ENCODE measurements around the gene SFXN5. TPM values are rescaled to one million over a fixed set of nuclear protein-coding genes. Genes with fewer than 3 reads are reported as not detected.

Gene SFXN5
- total RNA-seq, 1 donor from 2014 or later: 21.9 TPM

DNA sequence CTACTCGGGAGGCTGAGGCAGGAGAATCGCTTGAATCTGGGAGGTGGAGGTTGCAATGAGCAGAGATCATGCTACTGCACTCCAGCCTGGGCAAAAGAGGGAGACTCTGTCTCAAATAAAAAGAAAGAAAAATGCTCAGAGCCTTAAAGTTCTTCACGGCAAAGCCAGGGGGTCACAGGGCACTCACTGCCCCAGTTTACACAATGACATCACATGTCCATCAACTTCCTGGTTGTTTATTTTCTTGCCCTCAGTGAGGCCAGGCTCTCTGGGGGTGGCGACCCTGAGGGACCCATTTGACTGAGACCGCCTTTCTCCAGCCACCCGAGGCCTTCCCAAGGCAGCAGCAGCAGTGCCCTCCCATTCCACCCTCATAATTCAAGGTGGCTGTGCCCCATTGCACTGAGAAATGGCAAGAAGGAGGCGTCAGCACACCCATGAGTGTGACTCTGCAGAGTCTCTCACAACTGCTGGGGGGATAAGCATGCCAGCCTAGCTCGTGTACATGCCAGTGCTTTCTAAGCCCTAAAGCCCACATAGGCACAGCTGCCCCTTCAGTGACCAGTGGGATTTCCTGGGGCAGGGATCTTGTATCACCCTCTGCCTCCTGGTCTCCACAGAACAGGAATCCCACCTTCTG is 50.0 kb downstream of the SFXN5 start:
- DNase-seq (ENCODE audit: low spot score): no peak

DNA sequence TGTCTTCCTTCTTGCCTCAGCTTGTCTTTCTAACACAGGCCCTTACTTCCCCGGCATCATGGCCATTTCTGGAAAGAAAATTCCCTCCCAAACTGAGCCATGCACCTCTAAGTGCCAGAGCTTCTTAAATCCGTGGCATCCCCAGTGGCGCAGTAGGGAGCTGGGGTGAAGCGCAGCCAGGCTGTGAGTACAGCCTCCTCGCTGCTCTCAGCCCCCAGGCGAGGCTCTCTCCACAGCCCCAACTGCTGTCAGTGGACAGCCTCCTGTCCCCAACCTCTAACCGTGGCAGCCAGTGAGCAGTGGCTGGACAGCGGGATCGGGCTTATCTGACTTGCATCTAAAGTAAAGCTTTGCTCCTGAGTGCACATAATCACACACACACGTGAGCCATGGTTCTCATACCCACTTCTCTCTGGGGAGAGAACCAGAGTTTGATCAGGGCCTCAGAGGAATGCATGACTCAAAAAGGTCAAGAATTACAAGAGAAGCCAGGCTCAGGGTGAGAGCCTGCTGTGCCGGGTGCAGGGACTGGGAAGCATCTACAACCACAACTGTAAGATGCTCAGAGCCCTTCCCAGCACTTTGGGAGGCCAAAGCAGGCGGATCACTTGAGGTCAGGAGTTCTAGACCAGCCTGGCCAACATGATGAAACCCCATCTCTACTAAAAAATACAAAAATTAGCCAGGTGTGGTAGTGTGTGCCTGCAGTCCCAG is 50.7 kb downstream of the SFXN5 start:
- no peak for DNase-seq (ENCODE audit: low spot score)

DNA sequence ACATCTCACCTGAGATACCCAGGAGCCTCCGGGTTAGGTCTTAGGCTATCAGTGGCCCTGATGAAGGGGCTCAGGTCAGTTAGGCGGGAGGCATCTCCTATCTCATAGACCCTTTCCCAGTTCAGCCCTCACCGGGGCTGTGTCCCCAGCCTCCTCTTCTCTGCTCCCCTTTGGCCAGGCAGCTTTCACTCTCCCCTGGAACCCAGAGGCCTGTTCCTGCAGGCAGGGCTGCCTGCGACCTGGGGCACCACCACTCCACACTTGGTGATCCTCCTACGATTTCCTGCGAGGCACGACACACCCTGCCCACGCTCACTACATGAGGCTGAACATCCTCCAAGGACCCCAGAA is 51.2 kb downstream of the SFXN5 start:
- no peak for DNase-seq (ENCODE audit: low spot score)

DNA sequence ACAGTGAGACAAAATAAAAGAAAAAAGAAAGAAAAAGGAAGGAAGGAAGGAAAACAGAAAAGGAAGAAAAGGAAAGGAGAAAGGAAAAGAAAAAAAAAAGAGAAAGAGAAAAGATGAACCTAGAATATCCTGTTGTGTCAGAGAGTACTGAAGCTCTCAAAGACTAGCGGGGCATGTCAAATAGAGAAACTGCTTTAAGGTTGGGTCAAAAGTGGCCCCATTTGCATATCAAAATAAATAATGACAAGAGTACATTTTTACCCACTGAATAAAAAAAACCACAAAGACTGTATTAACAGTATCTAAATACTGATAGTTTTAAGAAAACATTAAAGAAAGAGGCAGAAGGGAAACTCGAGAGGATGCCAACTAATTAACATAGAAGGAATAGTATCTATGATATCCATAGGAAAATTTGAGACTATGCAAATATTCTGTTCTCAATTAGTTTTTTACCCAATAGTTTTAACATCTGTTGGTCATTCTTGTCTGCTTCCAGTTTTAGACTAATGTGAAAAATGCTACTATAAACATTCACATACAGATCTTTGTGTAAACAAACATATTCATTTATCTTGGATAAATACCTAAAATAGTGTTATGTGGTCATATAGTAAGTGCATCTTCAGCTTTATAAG is 53.2 kb downstream of the SFXN5 start:
- DNase-seq (ENCODE audit: low spot score): no peak

DNA sequence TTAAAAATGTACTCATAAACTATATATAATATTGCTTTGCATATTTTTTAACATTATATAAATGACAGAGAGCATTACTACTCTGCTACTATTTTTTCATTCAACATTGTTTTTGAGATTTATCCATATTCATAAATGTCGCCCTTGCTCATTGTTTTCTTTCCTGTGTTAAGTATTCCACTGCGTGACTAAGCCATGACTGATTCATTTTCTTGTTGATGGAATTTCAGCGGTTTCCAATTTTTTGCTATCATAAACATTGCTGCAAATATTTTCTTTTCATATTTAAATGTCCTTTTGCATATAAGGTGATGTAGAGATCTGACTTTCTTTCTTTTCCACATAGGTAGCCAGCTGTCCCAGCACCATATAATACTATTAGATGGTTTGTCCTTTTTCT is 57.6 kb downstream of the SFXN5 start:
- DNase-seq (ENCODE audit: low spot score): no peak

DNA sequence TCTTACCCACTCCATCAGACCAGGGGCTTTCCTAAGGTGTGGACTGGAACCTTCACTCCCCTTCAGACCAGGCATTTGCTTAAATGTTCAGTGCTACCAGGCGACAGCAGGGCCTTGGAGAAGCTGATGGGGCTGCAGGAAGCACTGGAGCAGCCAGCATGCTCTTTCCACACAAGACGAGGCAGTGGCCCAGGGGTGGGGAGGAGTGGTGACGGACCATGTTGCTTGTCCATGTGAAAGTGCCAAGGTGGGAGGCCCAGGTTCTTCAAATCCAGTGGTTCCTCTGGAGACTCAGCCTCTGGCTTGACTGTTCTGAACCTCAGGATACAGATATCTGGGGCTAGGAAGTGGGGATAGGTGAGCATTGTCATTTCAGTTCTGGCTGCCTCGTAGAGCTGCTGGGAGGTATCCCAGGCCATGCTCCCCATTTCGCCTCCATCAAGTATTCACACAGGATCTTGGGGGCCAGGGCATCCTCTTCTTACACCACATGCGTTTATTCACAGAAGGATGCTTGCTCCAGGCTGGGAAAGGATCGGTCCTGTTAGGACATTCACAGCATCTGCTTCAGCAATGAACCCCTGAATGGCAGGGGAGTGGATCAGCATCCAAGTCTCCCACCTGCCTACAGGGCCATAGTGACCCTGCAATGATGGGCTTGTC is 62.2 kb downstream of the SFXN5 start:
- peak; percentile 4 for DNase-seq (ENCODE audit: low spot score)

DNA sequence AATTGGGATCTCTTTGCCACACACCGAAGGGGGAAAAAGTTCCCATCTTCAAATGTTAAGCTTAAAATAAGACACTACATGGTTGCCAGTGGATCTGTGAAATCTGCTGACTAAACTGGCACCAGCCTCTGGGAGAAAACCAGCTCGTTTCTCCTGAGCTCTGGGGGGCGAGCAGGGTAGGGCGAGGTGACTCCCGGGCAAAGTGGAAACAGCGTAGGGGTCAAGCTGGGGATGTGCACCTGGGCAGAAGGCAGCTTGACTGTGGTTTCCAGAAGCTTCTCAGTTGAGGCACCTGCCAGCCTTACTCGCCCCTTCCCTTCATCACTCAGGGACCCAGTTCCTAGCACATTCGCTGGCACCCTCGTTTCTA is 62.8 kb downstream of the SFXN5 start:
- DNase-seq (ENCODE audit: low spot score): no peak

DNA sequence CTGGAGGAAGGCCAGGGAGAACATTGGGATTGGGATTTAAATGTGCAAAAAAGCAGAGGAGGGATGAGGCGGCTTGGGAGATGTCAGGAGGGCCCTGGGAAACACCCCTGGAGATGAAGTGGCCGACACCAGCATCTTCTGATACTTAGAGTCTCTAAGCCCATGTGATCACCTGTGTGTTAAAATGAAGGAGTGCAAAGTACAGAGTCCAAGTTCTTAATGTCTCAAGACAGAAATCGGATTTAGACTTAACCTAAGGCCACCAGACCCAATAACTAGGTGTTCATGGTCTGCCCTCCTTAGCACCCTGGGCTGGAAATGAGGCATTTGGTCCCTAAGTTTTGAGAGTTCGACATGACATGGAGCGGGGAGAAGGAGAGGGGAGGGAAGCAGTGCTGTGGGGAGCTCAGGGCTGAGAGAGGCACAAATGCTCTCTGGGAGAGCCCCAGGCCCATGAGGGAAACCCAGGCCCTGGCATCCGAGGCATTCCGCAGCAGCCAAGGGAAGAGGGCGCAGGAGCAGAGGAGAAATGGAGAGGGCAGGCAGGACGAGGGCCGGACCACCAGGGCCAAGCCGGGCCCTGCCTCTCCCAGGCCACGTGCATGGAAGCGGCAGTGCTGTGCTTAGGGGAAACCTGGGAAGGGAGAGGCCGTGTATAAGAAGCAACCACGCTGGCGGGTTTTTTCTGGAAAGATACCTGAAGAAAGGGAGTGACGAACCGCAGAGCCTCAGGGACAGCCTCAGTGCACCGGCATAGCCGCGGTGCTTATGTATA is 63.3 kb downstream of the SFXN5 start:
- DNase-seq (ENCODE audit: low spot score): peak; percentile 6

DNA sequence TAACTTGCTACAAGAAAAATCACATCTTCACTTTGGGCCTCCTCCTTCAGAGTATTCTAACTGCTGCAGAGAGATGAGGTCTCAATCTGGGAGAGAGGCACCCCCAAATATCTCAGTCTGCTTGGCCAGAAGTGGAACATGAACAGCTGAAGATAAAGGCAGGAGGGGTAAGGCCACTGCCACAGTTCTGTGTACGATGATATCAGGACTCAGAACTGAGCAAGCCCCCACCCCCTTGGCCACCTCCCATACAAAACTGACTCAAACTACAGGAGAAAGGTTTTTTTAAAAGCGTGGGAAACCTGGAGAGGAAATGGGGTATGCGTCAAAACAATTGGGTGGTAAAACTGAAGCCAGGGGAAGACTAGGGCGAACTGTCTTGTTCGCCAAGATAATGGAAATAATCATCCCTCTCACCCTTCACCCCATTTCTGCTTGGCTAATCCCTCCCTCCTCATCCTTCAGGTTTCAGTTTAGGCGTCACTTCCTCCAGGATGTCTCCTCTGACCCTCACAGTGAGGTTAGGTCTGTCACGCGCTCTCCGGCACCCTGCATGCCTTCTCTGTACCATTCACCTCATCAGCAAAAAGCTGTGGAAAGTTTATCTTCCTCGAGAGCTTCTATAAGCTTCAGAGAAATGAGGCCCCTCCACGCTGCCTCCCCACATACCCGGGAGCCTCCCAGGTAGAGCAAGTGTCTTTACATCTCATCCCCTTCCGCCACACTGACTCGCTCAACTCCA is 64.4 kb downstream of the SFXN5 start:
- DNase-seq (ENCODE audit: low spot score): peak; percentile 6

DNA sequence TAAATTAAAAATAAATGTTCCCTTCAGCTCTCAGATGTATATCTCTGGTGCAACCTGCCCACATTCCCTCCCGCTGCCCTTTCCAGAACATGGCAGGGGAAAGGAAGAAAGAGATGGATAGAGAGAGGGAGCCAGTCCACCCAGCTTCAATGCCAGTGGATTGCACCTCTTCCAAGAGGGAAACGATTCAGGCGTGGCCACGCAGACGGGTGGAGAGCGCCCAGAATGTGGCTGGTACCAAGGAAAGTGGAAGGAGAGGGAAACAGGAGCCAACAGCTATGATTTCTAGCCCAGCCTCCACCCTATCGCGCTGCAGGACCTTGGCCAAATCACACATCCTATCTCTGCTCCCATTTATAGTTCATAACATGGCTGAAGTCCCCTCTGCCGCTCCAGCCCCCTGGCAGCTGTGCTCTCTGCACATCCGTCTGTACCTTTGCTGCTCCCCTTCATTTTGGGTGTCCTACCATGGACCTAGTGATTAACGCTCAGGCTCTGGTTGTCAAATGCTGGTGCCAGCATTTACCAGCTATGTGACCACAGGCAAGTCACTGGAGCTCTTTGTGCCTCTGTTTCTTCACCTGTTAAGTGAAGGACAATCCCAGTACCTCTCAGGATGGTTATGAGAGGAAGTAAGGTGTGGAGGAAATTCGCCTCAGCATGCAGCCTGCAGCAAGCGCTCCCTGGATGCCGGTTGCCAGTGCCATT is 66.5 kb downstream of the SFXN5 start:
- no peak for DNase-seq (ENCODE audit: low spot score)

DNA sequence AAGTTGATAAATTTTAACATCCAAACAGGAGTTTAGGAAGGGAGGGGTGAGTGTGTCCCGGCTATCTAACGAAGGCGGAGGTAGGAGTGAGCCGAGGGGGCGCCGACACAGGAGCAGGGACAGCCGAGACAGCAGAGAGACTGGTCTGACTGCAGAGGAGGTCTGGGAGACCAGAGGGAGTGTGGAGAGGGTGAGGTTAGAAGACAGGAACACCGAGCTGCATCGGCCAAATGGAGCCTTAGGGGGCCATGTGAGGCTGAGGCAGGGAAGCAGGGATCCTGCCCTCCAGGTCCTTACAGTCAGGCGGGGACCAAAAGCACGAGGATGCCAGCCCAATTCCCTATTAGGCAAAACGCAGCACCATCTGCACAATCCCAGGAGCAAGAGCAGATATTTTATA is 67.0 kb downstream of the SFXN5 start:
- DNase-seq (ENCODE audit: low spot score): no peak

DNA sequence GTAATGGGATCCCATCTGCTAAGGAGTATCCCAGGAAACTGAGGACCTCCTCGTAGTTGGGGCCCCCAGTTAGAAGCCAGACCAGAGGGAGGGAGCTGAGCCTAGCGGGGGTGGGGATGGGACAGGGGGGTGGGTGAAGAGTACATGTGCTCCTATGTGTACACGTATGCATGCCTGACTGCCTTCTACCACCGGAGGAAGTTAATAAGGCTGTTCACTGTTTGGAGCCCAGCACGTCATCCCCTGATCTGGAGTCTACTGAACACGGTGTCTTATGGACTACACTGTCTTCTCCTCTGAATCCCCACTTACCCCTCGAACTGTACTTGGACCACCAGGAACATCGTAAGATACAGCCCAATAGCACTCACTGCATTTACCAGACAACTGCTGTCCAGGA is 68.5 kb downstream of the SFXN5 start:
- DNase-seq (ENCODE audit: low spot score): no peak

DNA sequence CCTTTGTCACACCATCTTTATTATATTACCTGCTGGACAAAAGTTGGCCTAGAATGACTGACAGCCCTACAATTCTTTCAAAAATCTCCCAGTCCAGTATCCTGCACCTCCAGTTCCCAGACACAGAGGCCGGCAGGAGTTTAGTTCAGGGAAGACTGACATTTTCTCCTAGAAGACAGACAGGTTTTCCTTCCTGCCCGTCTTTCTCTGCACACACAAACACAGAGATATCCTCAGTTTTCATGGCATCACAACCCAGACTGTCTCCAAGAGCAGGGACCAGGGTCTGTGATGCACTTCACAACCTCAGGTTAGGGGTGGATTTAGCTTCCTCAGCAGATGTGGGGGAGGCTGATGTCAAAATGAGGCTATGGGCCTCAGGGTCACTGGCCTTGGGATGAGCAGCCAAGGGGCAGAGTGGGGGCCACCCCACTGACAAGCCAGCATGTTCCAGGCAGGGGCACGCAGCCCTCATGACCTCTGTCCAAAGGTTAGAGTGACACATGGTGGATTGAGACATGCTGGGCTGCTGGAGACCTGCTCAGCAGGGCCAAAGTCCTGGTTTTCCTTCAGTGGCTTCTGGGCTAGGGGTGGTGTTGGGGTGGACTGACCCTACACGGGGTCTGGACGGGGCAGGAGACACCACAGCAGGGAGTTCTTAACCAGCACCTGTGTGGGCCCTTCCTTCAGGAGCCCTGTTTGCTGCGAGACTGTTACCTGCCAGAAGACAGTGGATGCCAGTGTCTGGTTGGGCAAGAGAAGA is 70.5 kb downstream of the SFXN5 start:
- DNase-seq (ENCODE audit: low spot score): peak; percentile 6

DNA sequence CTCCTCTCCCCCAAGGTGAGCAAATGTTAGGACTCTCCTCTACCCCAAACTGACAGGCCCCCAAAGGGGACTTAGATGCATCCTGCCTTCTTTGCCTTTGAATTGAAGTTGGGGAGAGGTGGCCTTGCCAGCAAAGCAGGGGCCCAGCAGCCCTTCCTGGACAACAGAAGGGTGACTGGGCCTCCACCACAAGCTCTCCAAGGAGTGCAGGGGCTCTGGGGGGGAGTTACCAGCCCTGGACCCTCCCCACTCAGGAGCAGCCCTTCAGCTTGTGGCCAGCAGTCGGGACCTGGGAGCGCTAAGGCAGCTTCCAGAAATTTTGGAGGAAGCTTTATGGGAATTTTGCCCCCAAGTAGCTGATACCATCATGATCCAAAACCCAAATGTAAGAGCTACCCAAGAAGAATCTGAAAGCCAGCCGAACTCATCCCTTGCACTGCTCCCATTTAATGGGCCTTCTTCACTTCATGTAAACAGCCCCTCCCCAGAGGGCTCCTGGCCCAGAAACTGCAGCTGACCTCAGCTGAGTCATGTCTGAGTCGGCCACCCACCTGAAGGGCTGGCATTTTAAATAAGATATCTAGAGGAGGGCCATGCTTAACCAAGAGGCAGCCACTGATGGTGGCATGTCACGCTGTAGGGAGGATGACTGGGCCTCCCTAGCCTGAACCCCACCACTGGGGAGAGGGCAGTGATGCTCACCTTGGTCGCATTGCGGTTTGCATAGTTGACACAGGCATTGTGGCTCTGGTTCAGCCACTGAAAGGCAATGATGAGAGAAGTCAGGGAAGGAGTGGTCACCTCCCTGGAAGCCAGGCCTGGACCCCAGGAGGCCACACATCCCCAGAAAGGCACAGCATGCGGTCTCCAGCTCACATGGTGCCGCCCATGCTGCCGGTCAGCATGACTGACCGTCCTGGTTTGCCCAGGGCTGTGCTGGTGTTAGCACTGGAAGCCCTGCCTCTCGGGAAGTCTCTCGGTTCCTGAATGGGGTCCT is 71.5 kb downstream of the SFXN5 start:
- peak; percentile 8 for DNase-seq (ENCODE audit: low spot score)

DNA sequence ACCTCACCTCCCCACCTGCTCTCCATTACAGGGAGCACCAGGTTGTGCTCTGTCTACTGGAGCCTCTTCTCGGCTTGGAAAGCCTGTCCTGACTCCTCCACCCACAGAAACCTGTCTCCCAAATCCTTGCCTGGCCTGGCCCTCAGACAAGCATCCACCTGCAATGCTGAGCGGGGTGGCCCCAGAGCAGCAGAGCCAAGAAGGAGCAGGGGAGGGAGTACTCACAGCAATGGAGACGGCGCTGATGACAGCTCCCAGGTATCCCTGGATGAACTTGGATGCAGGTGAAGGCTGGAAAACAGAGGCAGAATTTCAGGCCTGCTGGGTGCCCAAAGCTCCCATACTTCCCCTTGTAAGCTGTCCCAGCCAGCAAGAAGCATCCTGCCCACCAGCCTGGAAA is 72.8 kb downstream of the SFXN5 start:
- no peak for DNase-seq (ENCODE audit: low spot score)

DNA sequence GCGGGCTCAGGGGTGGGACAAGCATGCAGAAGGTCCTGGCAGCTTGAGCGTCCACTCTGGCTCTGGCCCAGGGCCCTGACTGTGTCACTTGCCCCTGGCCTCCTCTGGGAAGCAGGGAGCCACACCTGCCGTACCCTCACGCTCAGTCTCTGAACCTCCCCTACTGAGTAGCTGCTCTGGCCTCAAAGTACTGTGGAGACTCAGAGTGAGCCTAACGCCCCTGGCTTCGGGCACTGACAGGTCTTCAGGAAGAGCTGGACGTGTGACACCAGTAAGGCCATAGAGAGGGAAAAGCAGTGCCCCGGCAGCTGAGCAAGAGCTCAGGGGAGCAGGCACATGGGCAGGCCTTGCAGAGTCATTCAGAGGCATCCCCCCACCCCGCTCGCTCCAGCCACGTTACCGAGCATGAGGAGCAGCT is 73.3 kb downstream of the SFXN5 start:
- DNase-seq (ENCODE audit: low spot score): no peak

DNA sequence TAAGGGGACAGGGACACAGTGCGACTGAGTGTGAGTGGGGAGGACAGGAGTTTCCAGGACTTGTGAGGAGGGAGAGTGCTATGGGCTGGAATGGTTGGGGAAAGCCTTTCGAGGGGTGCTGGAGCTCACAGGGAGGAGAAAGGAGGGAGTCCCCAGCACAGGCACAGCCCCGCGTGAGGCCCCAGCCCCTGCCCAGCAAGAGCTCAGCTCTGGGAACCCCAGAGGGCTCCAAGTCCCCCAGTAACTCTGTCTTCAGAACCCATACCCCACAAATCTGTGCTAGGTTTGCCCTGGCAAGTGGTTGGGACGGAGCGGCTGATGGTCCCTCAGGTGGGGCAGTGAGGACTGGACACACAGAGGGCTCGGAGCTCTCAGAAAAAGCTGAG is 75.4 kb downstream of the SFXN5 start:
- no peak for DNase-seq (ENCODE audit: low spot score)

DNA sequence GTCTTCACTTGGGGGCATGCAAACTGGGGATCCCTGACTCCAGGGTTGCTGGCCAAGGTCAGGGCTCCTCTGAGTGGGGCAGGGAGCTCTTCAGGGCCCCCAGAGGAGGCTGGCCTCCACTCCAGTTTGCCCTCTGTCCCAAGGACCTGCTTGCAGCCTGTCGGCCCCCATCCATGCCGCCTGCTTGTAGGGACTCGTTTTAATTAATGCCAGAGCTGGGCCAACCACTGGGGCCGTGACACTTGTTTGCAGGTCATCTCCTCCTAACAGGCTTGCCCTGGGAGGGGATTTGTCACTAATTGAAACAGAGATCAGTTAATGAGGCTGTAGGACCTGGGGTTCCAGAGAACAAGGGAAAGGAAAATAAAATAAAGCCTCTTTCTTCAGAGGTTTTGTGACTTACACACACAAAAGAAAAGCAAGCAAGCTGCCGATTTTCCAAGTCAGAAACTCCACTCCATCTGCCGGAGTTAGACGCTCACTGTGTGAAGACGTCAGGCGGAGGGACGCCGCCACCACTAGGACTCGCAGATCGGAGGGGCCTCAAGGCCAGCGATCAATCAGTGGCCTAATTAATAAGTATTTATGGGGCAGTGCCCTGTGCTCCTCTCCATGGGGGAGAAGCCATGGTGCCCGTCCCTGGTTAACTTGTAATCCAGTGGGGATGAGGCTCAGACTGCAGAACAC is 75.9 kb downstream of the SFXN5 start:
- peak; percentile 8 for DNase-seq (ENCODE audit: low spot score)

Measured in mucosa of gallbladder (tissue), 1 donor.